HTERT RPE-1 (cell line): ENCODE results near the gene UBE2L6.

ENCODE experiments used
- in situ Hi-C: fragments of 300-500 bp; cut with MboI; formaldehyde crosslinking; loops from 4 replicates; pipeline ENCODE4 v1.14.3; 2020; ENCODE audit warnings: low sequenced_read_pairs

Gene UBE2L6

GRCh38 chr11:57501953-57502352, 65.5 kb downstream of the UBE2L6 start:
- in situ Hi-C loops: no loop called here
